GM19240 (cell line): ENCODE results near the gene CPT1B.

Experiments used
- DNase-seq: peaks from one replicate; pipeline ENCODE4 v3.0.0; 2011; ENCODE audit warnings: low spot score; ENCODE audit not compliant: insufficient read length

Gene CPT1B

DNA sequence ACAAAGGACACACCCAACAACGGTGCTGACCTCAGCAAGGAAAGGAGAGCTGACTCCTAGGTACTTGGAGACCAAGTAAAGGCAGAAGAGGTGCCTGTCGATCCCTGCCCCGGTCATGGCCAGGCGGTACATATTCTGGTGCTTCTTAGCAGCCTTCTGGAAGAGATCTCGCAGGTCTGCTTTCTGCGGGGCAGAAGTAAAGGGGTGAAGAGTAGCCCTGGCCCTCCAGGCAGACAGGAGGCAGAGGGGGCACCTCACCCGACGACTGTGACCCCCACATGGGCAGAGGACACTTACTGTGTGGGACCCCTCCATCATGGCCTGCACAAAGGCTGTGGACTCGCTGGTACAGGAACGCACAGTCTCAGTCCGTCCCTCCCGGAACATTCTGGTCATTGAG is 7.4 kb downstream of the CPT1B start:
- DNase-seq = no peak

DNA sequence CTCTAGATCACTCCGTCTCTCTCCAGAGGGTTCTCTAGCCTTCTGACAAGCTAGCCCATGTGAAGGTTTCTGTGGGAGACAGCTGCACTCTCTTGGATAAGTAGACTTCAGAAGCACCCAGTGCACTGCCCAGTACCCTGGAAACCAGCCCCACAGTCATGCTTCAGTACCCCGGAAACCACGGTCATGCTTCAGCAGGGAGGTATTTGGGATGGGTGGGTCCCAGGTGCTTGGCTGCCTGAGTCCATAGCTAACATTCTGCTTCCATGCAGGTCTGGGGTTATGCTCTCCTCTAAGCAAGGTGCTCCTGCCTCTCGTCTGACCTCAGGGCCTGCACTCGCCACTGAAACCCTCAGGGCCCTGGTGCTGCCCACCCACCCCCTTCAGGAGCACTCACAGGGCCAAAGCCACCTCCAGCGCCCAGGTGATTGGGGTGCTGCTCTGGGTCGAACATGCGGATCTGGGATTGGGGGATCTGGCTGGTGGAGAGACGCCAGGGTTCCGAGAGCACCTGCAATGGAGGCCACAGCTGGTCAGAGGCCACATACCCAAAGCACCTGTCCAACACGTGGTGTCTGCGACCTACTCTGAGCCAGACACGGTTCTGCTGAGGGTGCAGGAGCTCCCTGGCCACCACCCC is 8.2 kb downstream of the CPT1B start:
- no peak for DNase-seq

DNA sequence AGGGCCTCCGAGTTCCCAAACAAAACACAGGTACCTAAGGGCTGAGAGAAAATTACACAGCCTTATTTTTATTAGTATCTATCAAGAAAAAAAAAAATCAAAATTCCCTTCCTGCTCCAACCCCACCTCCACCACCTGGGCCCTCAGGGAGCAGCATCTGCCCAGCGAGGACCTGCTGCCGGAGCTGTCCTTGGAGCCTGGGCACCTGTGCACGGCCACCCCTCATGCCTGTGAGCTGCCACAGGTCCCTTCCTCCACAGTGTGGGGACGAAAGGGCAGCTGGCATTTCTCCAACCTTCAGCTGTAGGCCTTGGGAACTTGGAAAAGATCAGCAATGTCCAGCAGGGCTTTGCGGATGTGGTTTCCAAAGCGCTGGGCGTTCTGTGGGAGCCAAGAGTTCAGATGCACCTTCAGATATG is 9.2 kb downstream of the CPT1B start:
- DNase-seq = no peak

DNA sequence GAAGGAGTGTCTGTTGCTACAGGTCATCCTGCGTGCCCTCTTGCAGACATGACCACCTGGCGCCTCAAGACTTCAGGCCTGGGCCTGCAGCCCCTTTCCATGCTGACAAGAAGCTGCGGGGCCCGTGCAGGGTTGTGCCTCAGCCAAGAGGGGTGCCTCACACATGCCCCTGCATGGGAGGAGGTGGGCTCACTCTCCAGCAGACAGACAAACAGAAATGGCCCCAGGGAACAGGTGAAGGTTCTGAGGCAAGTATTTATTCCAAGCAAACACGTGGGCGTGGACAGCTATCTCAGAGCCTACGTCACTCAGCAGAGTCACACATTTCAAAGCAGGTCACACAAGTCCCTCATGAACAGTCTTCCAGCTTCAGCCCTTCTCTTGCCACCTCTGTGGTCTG is 9.6 kb downstream of the CPT1B start:
- DNase-seq = no peak

DNA sequence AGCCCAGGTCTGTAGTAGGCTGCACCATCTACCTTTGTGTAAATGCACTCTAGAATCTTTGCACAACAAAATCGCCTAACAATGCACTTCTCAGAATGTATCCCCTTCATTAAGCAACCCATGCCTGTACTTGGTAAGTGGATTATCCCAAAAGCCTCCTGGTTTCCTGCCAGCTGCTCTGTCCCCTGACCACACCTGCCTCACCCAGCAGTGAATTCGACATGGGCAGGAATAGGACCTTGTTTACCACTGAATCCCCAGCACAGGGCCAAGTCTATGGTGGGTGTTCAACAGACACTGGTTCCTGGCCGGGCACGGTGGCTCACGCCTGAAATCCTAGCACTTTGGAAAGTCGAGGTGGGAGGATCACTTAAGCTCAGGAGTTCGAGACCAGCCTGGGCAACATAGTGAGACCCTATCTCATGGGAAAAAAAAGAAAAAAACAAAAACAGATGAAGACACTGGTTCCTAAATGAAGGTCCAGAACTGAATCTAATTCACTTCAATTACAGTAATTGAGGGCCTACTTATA is 10.4 kb downstream of the CPT1B start:
- no peak for DNase-seq

DNA sequence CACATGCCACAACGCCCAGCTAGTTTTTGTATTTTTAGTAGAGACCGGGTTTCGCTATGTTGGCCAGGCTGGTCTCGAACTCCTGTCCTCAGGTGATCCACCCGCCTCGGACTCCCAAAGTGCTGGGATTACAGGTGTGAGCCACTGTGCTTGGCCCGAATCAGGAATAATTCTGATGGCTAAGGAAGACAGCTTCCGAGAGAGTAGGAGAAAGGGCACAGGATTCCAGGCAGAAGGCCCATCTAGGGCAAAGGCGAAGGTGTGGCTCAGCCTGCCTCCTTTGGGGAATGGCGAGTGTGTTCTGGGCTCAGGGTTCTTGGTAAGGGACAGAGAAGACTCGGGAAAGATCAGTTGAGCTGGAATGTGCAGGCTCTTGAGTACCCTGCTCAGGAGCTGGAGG is 13.9 kb downstream of the CPT1B start:
- no peak for DNase-seq

DNA sequence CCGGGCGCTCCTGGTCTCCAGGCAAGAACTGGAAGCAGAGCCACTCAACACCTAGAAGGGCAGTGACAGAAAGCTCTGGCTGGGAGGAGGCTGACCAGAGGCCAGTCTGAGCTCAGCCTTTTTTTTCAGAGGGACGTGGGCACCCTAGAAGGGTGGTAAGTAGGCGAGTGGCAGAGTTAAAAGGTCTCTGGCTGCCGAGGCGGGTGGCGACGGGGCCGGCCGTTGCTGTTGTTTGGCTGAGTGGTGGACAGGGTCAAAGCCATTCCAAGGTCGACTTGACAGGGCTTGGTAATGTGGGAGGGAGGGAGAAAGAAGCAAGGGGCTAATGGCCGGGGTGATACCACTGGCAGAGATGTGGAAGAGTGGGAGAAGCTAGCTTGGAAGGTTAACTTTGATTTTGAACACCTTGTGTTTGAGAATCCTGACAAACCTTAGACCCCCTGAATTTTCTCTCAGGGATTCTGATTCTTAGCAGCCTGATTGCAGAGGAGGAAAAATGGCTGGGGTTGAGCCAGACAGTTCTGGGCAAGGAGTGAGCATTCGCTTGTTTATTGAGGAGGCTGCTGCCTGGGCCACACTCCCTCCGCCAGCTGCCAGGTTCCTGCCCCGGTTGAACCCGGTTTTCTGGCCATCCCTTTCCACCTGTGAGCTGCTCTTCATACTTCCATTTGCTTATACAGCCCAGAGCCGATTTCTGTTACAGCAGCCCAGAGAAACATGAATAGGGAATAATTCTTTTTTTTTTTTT is 14.6 kb downstream of the CPT1B start:
- no peak for DNase-seq

DNA sequence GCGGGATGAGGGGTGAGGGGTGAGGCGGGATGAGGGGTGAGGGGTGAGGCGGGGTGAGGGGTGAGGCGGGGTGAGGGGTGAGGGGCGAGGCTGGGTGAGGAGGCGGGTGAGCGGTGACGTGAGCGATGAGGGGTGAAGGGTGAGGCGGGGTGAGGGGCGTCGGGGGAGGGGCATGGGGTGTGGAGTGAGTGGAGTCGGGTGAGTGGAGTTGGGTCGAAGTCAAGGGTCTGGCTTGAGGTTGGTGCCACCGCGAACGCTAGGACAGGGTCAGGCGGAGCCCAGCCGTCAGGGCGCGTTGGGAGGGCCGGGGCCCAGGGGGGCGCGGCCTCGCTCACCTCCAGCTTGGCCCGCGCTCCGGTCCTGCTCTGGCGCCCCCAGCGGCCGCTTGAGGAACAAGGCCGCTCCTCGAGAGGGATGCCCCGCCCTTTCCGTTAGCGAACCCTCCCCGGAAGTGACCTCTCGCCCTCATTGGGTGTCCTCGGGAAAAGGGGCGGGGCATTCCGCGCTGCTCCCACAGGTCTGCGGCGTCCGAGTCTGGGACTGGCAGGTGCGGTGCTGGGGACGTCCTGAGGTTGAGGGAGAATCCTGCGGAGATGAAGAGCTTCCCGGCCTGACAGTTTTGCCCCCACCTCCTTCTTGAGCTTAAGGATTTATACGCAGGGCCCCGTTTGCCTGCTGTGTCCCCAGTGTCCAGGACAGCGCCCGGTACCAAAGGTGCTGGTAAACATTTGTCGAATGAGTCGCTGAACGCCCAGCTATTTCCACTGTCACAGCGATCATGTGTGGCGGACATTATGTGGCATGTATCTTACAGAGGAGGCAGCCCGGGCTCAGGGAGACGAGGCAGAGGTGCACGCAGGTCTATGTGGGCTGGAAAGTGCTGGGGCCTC is 15.5 kb downstream of the CPT1B start, which contains the start of gene SYCE3:
SYCE3 (minus strand) TSS at position 397 of the 890 bp plus-strand sequence. CDS start 6,514 bp downstream, outside the sequence.
- peak; percentile 95 for DNase-seq

DNA sequence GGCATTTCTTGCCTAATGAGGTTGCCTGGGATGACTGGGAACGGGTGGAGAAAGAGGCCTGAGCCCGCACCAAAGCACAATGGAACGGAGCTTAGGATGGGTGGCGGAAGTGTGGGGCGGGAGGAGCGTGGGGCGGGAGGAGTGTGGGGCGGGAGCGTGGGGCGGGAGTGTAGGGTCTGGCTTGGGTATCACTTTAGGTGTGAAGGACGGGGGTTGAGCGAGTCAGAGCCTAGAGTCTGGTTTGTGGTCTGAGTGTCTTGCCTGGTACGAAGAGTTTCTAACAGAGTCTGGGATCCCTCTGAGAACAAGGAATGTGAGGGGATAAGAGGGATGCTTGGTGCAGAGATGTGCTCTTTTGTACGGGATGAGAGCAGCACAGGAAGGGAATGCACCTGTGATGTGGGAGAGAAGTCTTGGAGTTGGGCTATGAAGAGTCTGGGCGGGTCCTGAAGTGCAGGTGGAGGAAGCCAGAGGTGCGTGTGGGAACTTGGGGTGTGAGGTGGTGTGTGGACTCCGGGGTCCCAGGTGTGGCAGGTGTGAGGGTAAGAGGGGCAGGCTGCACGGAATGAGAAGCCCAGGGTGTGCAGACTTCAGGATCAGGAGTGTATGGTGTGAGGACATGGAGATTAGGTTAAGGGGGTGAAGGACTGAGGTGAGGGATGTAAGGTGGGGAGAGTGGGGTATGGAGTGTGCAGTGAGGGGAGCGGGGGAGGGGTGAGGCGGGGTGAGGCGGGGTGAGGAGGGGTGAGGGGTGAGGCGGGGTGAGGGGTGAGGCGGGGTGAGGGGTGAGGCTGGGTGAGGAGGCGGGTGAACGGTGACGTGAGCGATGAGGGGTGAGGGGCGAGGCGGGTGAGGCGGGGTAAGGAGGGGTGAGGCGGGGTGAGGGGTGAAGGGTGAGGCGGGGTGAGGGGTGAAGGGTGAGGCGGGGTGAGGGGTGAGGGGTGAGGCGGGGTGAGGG is 16.5 kb downstream of the CPT1B start:
- no peak for DNase-seq

DNA sequence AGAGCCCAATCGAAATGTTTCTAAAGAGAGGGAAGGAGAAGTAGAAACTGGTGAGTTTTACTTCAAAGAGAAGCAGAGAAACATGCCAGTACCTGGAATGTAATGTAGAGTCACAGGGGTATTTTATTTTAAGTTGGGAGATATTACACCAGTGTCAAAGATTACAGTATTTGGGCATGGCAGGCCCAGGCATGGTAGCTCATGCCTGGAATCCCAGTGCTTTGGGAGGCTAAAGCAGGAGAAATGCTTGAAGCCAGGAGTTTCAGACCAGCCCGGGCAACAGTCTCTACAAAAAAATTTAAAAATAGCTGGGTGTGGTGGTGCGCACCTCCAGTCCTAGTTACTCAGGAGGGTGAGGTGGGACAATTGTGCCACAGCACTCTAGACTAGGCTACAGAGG is 18.2 kb downstream of the CPT1B start:
- DNase-seq = no peak

DNA sequence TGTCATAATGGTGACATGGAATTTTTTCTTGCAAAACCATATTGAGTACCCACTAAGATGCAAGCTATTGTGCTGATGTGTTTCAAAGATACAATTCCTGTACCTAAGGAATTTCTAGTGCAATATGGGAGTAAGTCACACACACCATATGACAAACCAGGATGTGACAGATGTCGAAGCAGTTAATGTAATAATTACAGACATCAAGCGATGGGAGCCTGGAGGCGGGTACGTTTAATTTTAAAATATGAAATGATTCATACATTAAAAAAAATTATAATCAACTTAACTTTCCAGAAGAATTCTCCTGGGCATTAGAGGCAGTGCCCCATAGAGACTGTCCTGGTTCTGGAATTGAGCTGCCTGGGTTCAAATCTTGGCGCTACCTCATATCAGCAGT is 21.5 kb downstream of the CPT1B start:
- no peak for DNase-seq

DNA sequence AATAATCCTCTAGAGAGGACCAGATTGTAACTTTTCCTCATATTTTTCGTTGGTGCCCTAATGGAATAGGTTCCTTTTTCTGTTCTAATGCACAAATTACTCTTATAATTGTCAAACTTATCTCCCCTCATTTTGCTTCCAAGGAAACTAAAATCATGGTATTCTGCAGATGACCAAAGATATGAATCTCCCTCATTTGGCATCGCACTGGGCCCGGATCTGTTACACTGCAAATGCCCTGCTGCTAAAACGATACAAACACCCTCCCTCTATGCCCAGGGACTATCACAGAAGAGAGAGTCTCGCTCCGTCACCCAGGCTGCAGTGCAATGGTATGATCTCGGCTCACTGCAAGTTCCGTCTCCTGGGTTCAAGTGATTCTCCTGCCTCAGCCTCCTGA is 24.9 kb downstream of the CPT1B start:
- DNase-seq = no peak

DNA sequence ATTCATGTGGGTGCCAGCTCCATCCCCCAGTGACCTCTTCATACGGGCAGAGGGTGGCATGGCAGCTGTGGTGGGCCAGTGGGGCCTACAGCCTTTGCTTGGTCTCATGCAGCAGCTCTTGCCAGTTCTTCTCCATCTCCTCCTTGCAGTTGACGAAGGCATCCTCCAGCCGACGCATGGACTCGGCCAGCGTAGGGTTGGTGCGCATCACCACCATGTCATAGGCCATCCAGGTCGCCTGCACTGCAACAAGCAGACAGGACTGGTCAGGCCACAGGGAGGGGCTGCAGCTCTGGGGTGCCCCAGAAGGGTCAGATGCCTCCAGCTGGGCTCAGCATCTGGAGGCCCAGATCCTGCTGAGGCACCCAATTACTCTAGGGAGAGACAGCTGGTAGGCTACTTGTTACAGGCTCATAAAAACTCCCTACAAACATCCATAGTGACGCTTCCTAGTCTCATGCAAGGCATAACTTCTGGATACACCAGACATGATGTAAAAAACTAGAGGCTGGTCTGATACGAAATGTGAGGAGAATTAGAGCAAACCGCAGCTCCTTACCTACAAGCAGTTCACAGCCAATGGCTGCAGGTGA is 27.0 kb downstream of the CPT1B start:
- DNase-seq = no peak

DNA sequence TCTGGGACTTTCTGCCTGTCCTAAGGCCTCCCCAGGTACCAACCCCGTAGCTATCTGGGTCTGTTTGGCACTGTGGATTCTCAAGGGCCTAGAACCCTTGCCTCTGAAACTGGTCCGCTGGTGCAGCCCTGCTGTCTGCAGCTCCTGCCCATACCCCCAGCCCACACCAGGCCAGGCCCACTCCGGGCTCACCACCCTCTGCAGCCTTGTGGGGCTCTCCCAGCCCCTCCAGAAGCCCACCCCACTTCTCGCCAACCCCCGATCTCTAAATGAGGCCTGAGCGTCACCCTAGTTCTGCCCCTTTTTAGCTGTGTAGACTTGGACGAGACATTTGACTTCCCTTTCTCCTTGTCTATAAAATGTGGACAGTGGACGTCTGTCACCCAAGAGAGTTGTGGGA is 27.8 kb downstream of the CPT1B start:
- DNase-seq = no peak

DNA sequence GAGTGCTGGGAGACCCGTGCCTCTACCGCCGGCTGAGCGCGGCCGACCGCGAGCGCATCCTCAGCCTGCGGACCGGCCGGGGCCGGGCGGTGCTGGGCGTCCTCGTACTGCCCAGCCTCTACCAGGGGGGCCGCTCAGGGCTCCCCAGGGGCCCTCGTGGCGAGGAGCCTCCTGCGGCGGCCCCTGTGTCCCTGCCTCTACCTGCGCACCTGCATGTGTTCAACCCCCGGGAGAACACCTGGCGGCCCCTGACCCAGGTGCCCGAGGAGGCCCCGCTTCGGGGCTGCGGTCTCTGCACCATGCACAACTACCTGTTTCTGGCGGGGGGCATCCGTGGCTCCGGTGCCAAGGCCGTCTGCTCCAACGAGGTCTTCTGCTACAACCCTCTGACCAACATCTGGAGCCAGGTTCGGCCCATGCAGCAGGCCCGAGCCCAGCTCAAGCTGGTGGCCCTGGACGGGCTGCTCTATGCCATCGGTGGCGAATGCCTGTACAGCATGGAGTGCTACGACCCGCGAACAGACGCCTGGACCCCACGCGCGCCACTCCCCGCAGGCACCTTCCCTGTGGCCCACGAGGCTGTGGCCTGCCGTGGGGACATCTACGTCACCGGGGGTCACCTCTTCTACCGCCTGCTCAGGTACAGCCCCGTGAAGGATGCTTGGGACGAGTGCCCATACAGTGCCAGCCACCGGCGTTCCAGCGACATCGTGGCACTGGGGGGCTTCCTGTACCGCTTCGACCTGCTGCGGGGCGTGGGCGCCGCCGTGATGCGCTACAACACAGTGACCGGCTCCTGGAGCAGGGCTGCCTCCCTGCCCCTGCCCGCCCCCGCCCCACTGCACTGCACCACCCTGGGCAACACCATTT is 29.1 kb downstream of the CPT1B start:
- DNase-seq = no peak

DNA sequence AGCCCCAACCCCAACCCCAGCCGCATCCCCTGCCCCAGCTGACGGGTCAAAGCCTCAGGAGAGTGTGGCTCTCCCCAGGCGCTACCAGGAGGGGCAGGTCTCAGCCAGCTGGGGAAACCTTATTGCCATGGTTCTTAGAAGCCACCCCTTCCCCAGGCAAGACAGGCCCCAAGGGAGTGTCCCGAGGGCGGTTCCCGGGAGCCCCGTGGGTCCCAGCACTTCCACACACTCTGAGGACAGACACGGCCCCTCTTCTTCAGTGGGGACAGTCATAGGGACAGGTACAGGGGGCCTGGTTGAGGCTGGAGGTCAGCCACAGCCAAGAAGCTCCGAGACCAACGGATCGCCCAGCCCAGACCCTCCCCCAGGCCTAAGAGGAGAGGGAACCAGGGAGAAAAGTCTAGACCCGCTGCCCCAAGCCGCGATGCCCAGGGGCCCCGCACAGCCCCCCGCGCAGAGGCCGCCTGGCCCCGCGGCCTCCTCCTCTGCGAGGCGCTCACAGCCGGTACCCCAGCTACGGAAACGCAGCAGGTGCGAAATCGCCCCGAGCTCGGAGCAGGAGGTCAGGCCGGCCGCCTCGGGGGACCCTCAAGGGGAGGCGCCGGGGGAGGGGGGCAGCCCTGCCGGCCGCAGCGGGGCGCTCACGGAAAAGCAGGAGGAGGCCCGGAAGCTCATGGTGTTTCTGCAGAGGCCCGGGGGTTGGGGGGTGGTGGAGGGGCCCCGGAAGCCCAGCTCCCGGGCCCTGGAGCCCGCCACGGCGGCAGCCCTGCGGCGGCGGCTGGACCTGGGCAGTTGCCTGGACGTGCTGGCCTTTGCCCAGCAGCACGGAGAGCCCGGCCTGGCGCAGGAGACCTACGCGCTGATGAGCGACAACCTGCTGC is 29.9 kb downstream of the CPT1B start:
- no peak for DNase-seq

DNA sequence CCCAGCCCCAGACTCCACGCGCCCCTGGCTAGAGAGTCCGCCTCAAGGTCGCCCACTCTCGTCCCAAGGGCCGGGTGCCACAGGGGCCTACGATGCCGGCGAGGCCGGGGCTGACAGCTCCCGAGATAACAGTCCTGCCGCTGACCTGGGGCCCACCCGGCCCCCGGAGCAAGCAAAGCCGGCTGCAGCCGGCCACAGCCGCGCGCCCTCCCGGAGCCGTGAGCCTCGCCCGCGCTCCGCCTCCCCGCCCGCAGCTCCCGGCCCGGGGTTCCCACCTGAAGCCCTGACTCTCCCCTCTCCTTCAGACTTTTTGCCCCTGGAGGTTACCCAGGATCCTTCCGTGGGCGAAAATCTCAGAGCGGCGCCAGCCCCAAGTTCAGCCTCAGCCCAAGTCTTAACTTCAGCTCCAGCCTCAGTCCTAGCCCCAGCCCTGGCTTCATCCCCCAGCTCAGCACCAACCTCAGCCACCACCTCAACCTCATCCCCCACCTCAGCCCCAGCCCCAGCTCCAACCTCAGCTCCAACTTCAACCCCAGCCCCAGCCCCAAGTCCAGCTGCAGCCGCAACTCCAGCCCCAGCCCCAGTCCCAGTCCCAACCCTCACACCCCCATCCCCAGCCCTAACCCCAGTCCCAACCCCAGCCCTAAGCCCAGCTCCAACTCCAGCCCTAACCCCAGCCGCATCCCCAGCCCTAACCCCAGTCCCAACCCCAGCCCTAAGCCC is 30.8 kb downstream of the CPT1B start:
- no peak for DNase-seq
